GM18498 (cell line): ENCODE data around the gene KLHL8.
"Not testable (repeated sequence)": the region's sequence is repeated elsewhere in the genome, so short reads cannot be mapped to it uniquely, and the experiment has no call there.

Source experiments
- ATAC-seq: cut with Tn5 transposase; IDR thresholded peaks from one replicate; pipeline ENCODE4 v1.9.1; 2021; ENCODE audit warnings: mild to moderate bottlenecking, moderate library complexity; ENCODE audit not compliant: unreplicated experiment

Gene KLHL8

GRCh38 chr4:87180767-87181166 lies 39.7 kb downstream of the KLHL8 start:
- no peak for ATAC-seq

DNA sequence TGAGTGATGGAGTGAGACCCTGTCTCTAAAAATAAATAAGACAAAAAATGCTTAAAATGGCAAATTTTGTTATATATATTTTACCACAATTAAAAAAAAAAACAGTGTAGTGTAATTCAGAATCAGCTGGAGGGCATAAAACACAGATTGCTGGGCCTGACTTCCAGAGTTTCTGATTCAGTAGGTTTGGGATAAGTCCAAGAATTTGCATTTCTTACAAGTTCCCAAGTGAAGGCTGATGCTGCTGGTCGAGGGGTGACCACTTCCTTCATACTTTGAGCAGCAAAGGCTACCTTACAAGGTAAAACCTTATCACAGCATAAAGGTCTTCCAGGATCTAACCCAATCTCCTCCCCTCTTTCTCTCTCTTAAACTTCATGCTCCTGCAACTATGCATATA lies 40.7 kb downstream of the KLHL8 start:
- no peak for ATAC-seq

- no peak for ATAC-seq
Measured at GRCh38 chr4:87174672-87175071, 45.7 kb downstream of the KLHL8 start.

DNA sequence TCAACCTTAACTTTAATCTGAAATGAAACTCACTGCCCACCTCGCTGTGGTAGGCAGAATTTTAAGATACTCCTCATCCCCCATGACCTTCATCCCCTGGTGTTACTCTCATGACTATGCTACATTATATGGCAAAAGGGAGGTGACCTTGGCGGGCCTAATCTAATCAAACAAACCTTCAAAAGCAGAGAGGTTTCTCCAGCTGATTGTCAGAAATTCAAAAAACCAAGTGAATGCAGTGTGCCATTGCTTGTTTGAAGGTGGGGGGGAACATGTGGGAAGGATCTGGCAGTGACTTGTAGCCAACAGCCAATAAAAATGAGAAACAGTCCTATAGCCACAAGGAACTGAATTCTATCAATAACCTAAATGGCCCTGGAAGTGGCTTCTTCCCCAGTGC lies 48.5 kb downstream of the KLHL8 start:
- ATAC-seq, result no peak

DNA sequence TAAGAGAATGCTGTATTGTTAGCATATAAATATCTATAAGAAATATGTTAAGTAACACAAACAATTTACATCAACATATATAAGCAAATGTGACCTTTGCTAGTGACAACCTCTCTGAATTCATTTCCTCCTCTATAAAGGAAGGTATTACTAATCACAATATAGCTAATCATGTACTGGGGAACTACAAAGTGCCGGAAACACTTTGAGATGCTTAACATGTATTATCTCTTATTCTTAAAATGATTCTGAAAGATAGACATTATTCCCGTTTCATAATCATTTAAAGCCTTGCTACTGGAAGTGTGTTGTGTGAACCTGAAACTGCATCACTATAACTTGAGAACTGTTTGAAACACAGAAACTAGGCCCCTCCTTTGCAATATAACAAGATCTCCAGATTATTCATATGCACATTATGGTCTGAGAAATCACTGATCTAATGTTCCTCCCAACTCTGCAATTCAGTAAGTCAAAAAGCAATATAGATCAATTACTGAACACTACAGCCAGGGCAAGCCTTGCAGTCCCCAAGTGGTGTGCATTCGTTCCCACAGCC lies 54.0 kb downstream of the KLHL8 start:
- no peak for ATAC-seq

DNA sequence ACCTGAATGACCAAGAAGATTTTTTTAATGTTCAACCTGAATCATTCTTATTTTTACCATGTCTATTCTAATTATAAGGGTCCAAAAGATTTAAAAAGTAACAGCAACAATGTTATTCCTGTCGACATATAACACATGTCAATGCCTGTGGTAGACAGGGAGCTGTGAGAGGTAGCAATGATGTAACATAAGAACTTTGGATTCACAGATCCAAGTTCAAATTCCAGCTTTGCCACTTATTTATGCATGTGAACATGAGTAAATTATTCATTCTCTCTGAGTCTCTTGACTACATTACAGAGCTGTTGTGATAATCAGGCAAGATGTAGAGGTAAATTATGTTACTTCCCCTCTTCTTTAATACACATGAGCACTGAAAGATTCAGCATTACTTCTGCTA lies 54.5 kb downstream of the KLHL8 start:
- no peak for ATAC-seq

DNA sequence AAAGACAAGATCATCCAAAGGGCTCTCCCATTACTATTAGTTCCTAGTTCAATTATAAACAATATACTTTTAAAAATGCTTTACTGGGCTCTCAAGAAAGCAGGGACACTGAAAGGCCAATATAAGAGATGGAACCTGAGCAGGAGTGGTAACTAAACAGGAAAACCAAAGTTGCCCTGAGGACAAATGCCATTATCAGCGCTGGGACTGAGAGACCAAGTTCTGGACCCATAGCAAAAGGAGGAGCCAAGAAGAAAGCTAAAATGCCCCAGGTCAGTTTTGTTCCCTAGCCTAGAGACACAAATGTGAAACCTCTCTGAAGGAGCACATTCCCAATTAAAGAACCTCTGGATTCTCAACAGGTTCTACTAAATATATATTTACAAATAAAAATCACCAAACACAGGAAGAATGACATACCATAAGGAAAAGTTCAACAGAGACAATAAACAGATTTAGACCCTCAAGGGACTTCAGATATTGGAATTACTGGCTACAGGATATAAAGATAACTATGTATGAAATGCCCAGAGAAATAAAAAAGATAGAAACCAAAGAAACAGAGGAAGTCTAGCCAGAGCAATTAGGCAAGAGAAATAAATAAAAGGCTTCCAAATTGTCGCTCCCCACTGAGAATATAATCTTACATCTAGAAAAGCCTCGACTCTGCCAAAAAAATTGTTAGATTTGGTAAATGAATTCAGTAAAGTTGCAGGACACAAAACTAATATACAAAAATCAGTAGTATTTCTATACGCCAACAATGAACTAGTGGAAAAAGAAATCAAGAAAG lies 67.1 kb downstream of the KLHL8 start:
- no peak for ATAC-seq

- ATAC-seq, result no peak
Measured at GRCh38 chr4:87152310-87153041, 67.9 kb downstream of the KLHL8 start.

GRCh38 chr4:87151730-87152129 lies 68.7 kb downstream of the KLHL8 start:
- no peak for ATAC-seq

DNA sequence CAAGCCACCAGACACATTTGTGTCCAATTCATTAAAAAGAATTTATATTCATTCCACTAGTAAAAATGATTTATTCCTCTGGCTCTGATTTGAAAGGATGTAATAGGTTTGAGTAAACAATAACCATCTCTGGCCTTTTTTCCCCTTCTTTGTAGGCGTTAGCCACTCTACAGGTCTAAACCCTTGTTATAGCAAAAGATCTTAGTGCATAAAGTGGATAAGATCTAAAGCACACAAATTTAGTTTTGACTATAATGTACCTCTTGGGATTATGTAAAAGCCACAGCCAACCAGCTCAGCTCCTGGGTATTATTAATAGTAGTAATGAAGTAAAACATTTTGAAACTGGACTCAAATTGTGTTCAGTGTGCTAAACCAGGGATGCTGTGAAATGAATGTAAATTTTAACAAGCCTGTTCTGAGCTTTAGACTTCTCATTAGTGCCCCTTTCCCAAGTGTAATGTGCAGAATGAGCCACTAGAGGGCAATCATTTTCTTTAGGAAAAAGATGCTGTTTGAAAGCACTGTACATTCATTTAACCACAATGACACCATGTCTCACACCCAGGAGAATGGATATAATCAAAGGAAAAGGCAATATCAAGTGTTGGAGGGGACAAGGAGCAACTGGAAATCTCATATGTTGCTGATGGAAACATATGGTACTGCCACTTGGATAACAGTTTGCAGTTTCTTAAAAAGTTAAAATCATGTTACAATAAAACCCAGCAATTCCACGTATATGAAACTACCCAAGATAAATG lies 69.7 kb downstream of the KLHL8 start:
- peak; percentile 50 for ATAC-seq

GRCh38 chr4:87147116-87147515 lies 73.3 kb downstream of the KLHL8 start:
- ATAC-seq, result no peak

- not testable (repeated sequence) for ATAC-seq
Measured at GRCh38 chr4:87145934-87146333, 74.5 kb downstream of the KLHL8 start.

- no peak for ATAC-seq
Measured at GRCh38 chr4:87144356-87144755, 76.1 kb downstream of the KLHL8 start.

- ATAC-seq, result no peak
Measured at GRCh38 chr4:87141428-87141827, 79.0 kb downstream of the KLHL8 start.

- no peak for ATAC-seq
Measured at GRCh38 chr4:87134122-87134521, 86.3 kb downstream of the KLHL8 start.

DNA sequence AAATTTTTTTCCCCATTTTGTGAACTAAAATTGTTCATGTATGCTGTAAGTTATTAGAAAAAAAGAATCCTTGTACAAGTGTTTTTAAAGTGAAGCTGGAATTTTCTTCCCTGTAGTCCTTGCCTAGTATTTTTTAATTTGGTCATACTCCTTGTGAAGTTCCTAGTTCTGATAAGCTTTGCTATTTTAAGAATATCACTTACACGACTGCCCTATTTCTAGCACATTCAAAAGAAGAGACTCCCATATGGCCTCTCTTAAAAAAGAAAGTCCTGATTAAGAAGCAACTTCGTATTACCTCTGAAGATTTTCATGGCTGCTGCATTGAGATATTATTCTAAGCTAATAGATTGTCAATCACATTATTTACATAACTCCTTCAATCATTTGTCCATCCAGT lies 87.2 kb downstream of the KLHL8 start:
- ATAC-seq, result no peak

- ATAC-seq, result no peak
Measured at GRCh38 chr4:87132035-87132434, 88.4 kb downstream of the KLHL8 start.

DNA sequence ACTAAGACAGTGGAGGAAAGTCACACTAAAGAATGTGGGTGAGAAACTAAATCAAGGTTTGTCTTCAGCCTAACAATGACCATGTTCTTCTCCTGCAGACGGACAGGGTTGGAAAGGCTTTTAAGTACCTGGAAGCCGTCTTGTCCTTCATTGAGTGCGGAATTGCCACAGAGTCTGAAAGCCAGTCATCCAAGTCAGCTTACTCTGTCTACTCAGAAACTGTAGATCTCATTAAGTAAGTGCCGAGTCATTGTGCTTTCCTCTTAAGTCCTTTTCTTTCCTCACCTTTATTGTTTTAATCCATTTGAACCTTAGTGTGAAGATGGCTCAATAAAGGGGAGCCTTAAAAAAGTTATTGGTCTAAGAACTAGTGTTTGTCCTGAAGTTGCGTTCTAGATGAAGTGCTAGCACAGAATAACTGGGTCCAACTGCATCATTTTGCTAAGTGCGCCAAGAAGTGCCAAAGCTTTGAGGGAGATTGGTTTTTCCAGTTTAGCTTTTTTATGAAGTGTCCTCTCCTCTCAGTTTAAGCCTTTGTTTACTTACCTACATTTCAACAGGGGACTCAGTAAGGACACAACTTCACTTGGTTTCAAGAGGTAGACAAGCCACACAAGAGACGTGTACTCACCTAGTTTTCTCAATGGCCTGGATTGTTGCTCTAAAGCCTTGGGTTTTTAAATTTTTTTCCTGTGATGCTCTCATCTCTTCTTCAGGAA lies 89.3 kb downstream of the KLHL8 start:
- ATAC-seq, result no peak

- ATAC-seq, result no peak
Measured at GRCh38 chr4:87129681-87130080, 90.7 kb downstream of the KLHL8 start.

DNA sequence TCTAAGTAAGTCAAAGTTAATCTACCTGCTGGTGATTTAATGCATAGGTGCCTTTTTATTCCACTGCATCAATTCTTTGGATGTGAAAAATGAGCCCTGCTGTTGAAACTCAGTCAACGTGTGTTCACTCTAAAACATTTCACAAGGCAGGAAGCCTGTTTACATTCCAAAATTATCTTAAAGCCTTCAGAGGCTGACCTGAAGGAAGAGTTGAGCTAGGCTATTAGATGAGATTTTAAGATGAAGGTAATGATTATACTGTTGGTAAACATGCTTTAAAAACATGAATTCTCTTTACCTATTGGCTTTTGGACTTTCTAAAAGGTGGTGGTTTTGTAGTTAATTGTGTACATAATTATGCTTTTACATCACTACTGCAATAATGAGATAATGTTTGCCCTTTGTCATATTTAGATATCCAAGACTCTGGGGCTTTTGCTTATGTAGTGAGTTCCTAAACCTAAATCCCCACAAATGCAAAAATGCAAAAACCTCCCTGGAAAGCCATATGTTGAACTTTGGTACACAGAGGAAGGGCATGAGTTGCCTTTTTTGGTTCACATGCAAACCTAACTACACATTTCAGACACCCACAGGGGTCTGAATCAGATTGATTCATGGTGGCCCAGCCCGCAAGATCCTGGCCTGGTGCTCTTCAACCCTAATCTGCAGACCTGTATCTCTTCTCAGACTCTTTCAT lies 92.3 kb downstream of the KLHL8 start:
- ATAC-seq, result no peak
